GM12873 (cell line): ENCODE measurements around the gene GLO1.

Experiments used
- CTCF ChIP-seq: IDR thresholded peaks from 2 replicates; pipeline ENCODE4 v1.5.1; 2012; ENCODE audit warnings: low read depth, mild to moderate bottlenecking, moderate library complexity, low read length, control low read depth; ENCODE audit not compliant: insufficient read depth; ENCODE audit errors: missing control alignments

Gene GLO1

GRCh38 chr6:38719358-38719757 is 16.4 kb upstream of the GLO1 start:
- TF ChIP-seq CTCF, result no peak

GRCh38 chr6:38716825-38717224 is 13.9 kb upstream of the GLO1 start:
- TF ChIP-seq CTCF, result no peak

GRCh38 chr6:38715016-38715689 is 12.2 kb upstream of the GLO1 start, which contains the start of gene DNAH8:
Gene DNAH8, plus strand, starts transcription at chr6:38715311. Its CDS starts 7,499 bp downstream, at chr6:38722810.
- TF ChIP-seq CTCF, result no peak

GRCh38 chr6:38714239-38715015 is 11.5 kb upstream of the GLO1 start:
- TF ChIP-seq CTCF, result no peak

GRCh38 chr6:38713812-38714211 is 10.9 kb upstream of the GLO1 start:
- no peak for TF ChIP-seq CTCF

GRCh38 chr6:38708496-38708895 is 5.6 kb upstream of the GLO1 start:
- TF ChIP-seq CTCF, result no peak

GRCh38 chr6:38705924-38706323 is 3.0 kb upstream of the GLO1 start:
- TF ChIP-seq CTCF, result no peak
